HepG2 (cell line): Measurements from ENCODE around the gene PLA2G4C. TPM values are rescaled to one million over a fixed set of nuclear protein-coding genes. Genes with fewer than 3 reads are reported as not detected.
A peak's percentile ranks its signal among the peaks of the same experiment; 100 is the strongest.

ENCODE experiments used
- ATAC-seq: fragments of 200-7000 bp; cut with Tn5 transposase; 3 replicates; pipeline ENCODE4 v1.9.1; 2020; ENCODE audit warnings: mild to moderate bottlenecking, moderate library complexity
- BruUV-seq: library from RNA; stranded (reverse); fragments of 400-500 nt; replicated peaks from 2 replicates; lab custom pipeline; 2021; lab: Mats Ljungman, UMichigan
- CTCF ChIA-PET: fragments of 300-600 bp; formaldehyde crosslinking; extraction: SDS; loops from one replicate; lab custom pipeline; 2021; ENCODE audit warnings: low total read pairs, inconsistent platforms, low intra/inter-chr PET ratio; lab: Yijun Ruan, JAX
- POLR2A ChIA-PET: fragments of 350-600 bp; sonication (Branson Sonifier 250); formaldehyde crosslinking; loops from one replicate; lab custom pipeline; 2020; ENCODE audit warnings: antibody characterized with exemption, inconsistent platforms; lab: Yijun Ruan, JAX
- DNase-seq: peaks from one replicate; pipeline ENCODE4 v3.0.0-alpha.2; 2015; ENCODE audit warnings: low spot score
- FAIRE-seq: peaks from 3 replicates; lab custom pipeline; 2011; peaks lifted over from hg19 to GRCh38; lab: Jason Lieb, UNC
- H2AFZ ChIP-seq: one replicate; pipeline ENCODE4 v1.6.1; 2011; ENCODE audit warnings: low read length, inconsistent platforms
- H3K27ac ChIP-seq: fragments of 300-600 bp; 3 replicates; pipeline ENCODE4 v1.8.0; 2011; ENCODE audit warnings: mixed run types, mild to moderate bottlenecking, mixed read lengths, low read length, inconsistent platforms; ENCODE audit not compliant: insufficient read depth; ENCODE audit errors: extremely low read length
- H3K27me3 ChIP-seq, 2 experiments: fragments of 200-600 bp in 1 of 2; 2 replicates in 1 of 2; 3 replicates in 1 of 2; pipeline versions ENCODE4 v1.6.0 to v1.8.0; 2011; ENCODE audit warnings: low read length in 2 of 2, mild to moderate bottlenecking in 2 of 2, moderate library complexity in 2 of 2, inconsistent platforms in 1 of 2; ENCODE audit not compliant: insufficient read depth in 2 of 2, control insufficient read depth in 1 of 2
- H3K36me3 ChIP-seq, 2 experiments: fragments of 200-600 bp in 1 of 2; replicated peaks in 1 of 2; 2 replicates in 1 of 2; 3 replicates in 1 of 2; pipeline versions ENCODE4 v1.5.1 to v1.8.0; 2011; ENCODE audit warnings: low read length in 2 of 2, inconsistent platforms in 1 of 2; ENCODE audit not compliant: insufficient read depth in 2 of 2, control insufficient read depth in 1 of 2
- H3K4me1 ChIP-seq: 2 replicates; pipeline ENCODE4 v1.5.1; 2012; ENCODE audit warnings: low read length, inconsistent platforms; ENCODE audit not compliant: insufficient read depth
- H3K4me2 ChIP-seq: 2 replicates; pipeline ENCODE4 v1.6.0; 2011; ENCODE audit warnings: low read depth, low read length, inconsistent platforms
- H3K4me3 ChIP-seq, 3 experiments: fragments of 200-600 bp in 1 of 3; sonication (generic), shearing (Covaris generic) in 1 of 3; replicated peaks in 1 of 3; 2 replicates each; pipeline ENCODE4 v1.5.1; 2011 to 2016; ENCODE audit warnings: low read length in 3 of 3, inconsistent platforms in 2 of 3, low read depth in 2 of 3, mild to moderate bottlenecking in 2 of 3, control low read depth in 1 of 3, mixed read lengths in 1 of 3; ENCODE audit not compliant: insufficient read depth in 1 of 3
- H3K79me2 ChIP-seq: one replicate; pipeline ENCODE4 v1.6.1; 2011; ENCODE audit warnings: low read length, inconsistent platforms; ENCODE audit not compliant: insufficient read depth
- H3K9ac ChIP-seq: 2 replicates; pipeline ENCODE4 v1.6.0; 2011; ENCODE audit warnings: mild to moderate bottlenecking, low read depth, low read length, inconsistent platforms; ENCODE audit not compliant: insufficient read depth
- H3K9me3 ChIP-seq: 2 replicates; pipeline ENCODE4 v1.5.1; 2012; ENCODE audit warnings: mild to moderate bottlenecking, low read length
- H4K20me1 ChIP-seq: 2 replicates; pipeline ENCODE4 v1.6.0; 2011; ENCODE audit warnings: inconsistent platforms, mild to moderate bottlenecking, low read length, moderate library complexity; ENCODE audit not compliant: insufficient read depth
- CHD2 ChIP-seq: IDR thresholded peaks from 2 replicates; pipeline ENCODE4 v1.6.1; 2011; ENCODE audit warnings: low read depth, low read length, improper control_type of control experiment
- ESRRA ChIP-seq: sonication (generic); formaldehyde crosslinking; IDR thresholded peaks from 2 replicates; pipeline ENCODE4 v1.5.1; 2020; ENCODE audit warnings: mild to moderate bottlenecking, low read depth, missing genetic modification reagents
- PLRG1 ChIP-seq: fragments of 450-650 bp; conservative IDR thresholded peaks from 2 replicates; pipeline ENCODE4 v1.6.1; 2016
- PRPF4 ChIP-seq: fragments of 200-400 bp; formaldehyde crosslinking; IDR thresholded peaks from 2 replicates; pipeline ENCODE4 v1.6.1; 2016; ENCODE audit warnings: low read length, low read depth; ENCODE audit not compliant: poor library complexity, severe bottlenecking
- RXRA ChIP-seq: sonication (generic); formaldehyde crosslinking; IDR thresholded peaks from 2 replicates; pipeline ENCODE4 v1.5.1; 2020; ENCODE audit warnings: missing genetic modification reagents
- TMF1 ChIP-seq: sonication (generic); formaldehyde crosslinking; IDR thresholded peaks from 2 replicates; pipeline ENCODE4 v1.8.1; 2022; ENCODE audit warnings: low read depth, missing genetic modification reagents
- ZNF3 ChIP-seq: IDR thresholded peaks from 2 replicates; pipeline ENCODE4 v1.7.0; 2017; ENCODE audit warnings: inconsistent platforms
- ZNF329 ChIP-seq: sonication (generic); formaldehyde crosslinking; IDR thresholded peaks from 2 replicates; pipeline ENCODE4 v1.9.0; 2021; ENCODE audit warnings: low read depth, mild to moderate bottlenecking, missing genetic modification reagents
- WGBS: methylation state at CpG from one replicate; pipeline ENCODE4 v1.1.6; 2017; ENCODE audit warnings: low lambda C conversion rate; 5-methylcytosine and 5-hydroxymethylcytosine counted together
- in situ Hi-C: cut with HindIII; loops from 2 replicates; pipeline ENCODE4 v1.10.0; 2017; ENCODE audit warnings: low pct_unique_long_range_greater_than_20kb; ENCODE audit not compliant: extremely low pct_ligation_motif_present
- intact Hi-C: fragments of 100-400 bp; cut with micrococcal nuclease; formaldehyde crosslinking; loops from one replicate; pipeline ENCODE4 v1.10.0; 2022; ENCODE audit not compliant: unreplicated experiment
- polyA plus RNA-seq, 8 experiments: library from polyadenylated mRNA; depleted of rRNA in 3 of 8; stranded (reverse) in 7 of 8; unstranded in 1 of 8; fragments of >200 nt; fragmentation: Illumina TruSeq in 4 of 8; extraction: Trizol in 4 of 8; gene quantifications; 2 replicates each; pipeline versions ENCODE4 v1.2.1 to v1.2.3, GENCODE V29; 2011 to 2016; ENCODE audit warnings: low read depth in 4 of 8, missing spikeins in 1 of 8, mixed read lengths in 1 of 8; ENCODE audit not compliant: insufficient read depth in 1 of 8
- total RNA-seq, 5 experiments: library from RNA; depleted of rRNA; stranded (reverse); fragments of >200 nt; fragmentation: Illumina TruSeq; extraction: Trizol; gene quantifications; 2 replicates each; pipeline ENCODE4 v1.2.3, GENCODE V29; 2016; ENCODE audit warnings: low read depth in 1 of 5
- TF ChIP-seq, protein P1 (sequence below): sonication (generic); formaldehyde crosslinking; IDR thresholded peaks from 2 replicates; pipeline ENCODE4 v1.4.0; 2020; ENCODE audit warnings: missing genetic modification reagents
- TF ChIP-seq, protein P2 (sequence below): sonication (generic); formaldehyde crosslinking; IDR thresholded peaks from 2 replicates; pipeline ENCODE4 v1.5.1; 2020; ENCODE audit warnings: mild to moderate bottlenecking, missing genetic modification reagents
- TF ChIP-seq, protein P3 (sequence below): sonication (generic); formaldehyde crosslinking; IDR thresholded peaks from 2 replicates; pipeline ENCODE4 v1.5.0; 2020; ENCODE audit warnings: mild to moderate bottlenecking, missing genetic modification reagents

The PLA2G4C gene
- total and polyA plus RNA-seq, 2 of the 13 experiments (the other 11 are each of a cell fraction or from before 2014, with no cell fraction given) = 1.6 to 1.7 TPM

DNA sequence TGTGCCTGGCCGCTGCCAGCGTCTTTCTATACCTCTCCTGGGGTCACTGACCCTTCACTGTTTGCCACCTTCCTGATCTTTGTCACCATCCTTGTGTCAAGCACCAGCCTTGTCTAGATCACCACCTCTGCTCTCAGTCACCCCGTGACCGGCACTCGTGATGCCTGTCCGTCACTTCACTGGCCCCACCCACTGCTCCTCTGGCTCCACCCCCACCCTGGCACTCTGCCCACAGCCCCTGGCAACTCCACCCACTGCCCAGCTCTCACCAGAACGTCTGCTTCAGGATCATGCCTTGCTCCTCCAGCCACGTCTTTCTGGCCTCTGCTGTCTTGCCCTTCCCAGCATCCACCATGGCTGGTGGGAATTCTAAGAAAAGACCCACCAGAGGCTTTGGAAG, 24.8 kb upstream of the PLA2G4C start:
- H2AFZ ChIP-seq = no peak overlapping the region
- peaks cover 4 to 43% of the 10 kb centered on the region in 2 experiments for H3K36me3 ChIP-seq
- ATAC-seq (peak; percentile 24; the same call in 2 of the 3 replicates), FAIRE-seq (no peak), DNase-seq (no peak)
- no peaks in the 10 kb centered on the region for H3K79me2 ChIP-seq
- no peak overlapping the region for H3K4me3 ChIP-seq
- intact Hi-C loops (no loop called here), in situ Hi-C loops (no loop called here)
- no peaks in the 10 kb centered on the region for H4K20me1 ChIP-seq
- TF ChIP-seq ESRRA (CRISPR knock-in tag) = no peak
- TF ChIP-seq PLRG1 = no peak
- TF ChIP-seq, protein P1, sequence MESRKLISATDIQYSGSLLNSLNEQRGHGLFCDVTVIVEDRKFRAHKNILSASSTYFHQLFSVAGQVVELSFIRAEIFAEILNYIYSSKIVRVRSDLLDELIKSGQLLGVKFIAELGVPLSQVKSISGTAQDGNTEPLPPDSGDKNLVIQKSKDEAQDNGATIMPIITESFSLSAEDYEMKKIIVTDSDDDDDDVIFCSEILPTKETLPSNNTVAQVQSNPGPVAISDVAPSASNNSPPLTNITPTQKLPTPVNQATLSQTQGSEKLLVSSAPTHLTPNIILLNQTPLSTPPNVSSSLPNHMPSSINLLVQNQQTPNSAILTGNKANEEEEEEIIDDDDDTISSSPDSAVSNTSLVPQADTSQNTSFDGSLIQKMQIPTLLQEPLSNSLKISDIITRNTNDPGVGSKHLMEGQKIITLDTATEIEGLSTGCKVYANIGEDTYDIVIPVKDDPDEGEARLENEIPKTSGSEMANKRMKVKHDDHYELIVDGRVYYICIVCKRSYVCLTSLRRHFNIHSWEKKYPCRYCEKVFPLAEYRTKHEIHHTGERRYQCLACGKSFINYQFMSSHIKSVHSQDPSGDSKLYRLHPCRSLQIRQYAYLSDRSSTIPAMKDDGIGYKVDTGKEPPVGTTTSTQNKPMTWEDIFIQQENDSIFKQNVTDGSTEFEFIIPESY (CRISPR knock-in tag) = peak; percentile 26; the same call in 1 of the 2 replicates
- TF ChIP-seq TMF1 (CRISPR knock-in tag) = no peak
- TF ChIP-seq ZNF329 (CRISPR knock-in tag) = no peak
- TF ChIP-seq CHD2 = no peak
- no peak for TF ChIP-seq ZNF3 (CRISPR knock-in tag)
- TF ChIP-seq RXRA (CRISPR knock-in tag) = peak; percentile 27; the same call in 1 of the 2 replicates
- TF ChIP-seq PRPF4 = no peak
- TF ChIP-seq, protein P2, sequence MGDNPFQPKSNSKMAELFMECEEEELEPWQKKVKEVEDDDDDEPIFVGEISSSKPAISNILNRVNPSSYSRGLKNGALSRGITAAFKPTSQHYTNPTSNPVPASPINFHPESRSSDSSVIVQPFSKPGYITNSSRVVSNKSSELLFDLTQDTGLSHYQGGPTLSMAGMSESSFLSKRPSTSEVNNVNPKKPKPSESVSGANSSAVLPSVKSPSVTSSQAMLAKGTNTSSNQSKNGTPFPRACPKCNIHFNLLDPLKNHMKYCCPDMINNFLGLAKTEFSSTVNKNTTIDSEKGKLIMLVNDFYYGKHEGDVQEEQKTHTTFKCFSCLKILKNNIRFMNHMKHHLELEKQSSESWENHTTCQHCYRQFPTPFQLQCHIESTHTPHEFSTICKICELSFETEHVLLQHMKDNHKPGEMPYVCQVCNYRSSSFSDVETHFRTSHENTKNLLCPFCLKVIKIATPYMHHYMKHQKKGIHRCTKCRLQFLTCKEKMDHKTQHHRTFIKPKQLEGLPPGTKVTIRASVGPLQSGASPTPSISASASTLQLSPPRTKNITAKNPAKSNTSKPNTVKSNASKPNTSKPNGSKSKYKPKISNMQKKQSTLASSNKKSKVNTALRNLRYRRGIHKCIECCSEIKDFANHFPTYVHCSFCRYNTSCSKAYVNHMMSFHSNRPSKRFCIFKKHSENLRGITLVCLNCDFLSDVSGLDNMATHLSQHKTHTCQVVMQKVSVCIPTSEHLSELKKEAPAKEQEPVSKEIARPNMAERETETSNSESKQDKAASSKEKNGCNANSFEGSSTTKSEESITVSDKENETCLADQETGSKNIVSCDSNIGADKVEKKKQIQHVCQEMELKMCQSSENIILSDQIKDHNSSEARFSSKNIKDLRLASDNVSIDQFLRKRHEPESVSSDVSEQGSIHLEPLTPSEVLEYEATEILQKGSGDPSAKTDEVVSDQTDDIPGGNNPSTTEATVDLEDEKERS (CRISPR knock-in tag) = no peak
- TF ChIP-seq, protein P3, sequence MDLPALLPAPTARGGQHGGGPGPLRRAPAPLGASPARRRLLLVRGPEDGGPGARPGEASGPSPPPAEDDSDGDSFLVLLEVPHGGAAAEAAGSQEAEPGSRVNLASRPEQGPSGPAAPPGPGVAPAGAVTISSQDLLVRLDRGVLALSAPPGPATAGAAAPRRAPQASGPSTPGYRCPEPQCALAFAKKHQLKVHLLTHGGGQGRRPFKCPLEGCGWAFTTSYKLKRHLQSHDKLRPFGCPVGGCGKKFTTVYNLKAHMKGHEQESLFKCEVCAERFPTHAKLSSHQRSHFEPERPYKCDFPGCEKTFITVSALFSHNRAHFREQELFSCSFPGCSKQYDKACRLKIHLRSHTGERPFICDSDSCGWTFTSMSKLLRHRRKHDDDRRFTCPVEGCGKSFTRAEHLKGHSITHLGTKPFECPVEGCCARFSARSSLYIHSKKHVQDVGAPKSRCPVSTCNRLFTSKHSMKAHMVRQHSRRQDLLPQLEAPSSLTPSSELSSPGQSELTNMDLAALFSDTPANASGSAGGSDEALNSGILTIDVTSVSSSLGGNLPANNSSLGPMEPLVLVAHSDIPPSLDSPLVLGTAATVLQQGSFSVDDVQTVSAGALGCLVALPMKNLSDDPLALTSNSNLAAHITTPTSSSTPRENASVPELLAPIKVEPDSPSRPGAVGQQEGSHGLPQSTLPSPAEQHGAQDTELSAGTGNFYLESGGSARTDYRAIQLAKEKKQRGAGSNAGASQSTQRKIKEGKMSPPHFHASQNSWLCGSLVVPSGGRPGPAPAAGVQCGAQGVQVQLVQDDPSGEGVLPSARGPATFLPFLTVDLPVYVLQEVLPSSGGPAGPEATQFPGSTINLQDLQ (CRISPR knock-in tag) = no peak
- no TSS peak for BruUV-seq
- H3K27me3 ChIP-seq = no peaks in the 10 kb centered on the region
- H3K4me2 ChIP-seq = no peak overlapping the region
- WGBS = 81% methylated on average over 8 of the region's 8 CpGs
- no peaks in the 10 kb centered on the region for H3K4me1 ChIP-seq
- POLR2A ChIA-PET = no interaction called here
- no peaks in the 10 kb centered on the region for H3K9me3 ChIP-seq
- no peak overlapping the region for H3K27ac ChIP-seq
- no peak overlapping the region for H3K9ac ChIP-seq
- CTCF ChIA-PET = no interaction called here
